Panc1 (cell line): ENCODE results near the gene JAZF1.

Experiments
- POLR2AphosphoS5 ChIP-seq: IDR thresholded peaks from 2 replicates; pipeline ENCODE4 v1.6.1; 2012; ENCODE audit warnings: mild to moderate bottlenecking, low read depth, low read length, moderate library complexity
- REST ChIP-seq, 2 experiments: IDR thresholded peaks; 2 replicates each; pipeline ENCODE4 v1.6.1; 2011 to 2012; ENCODE audit warnings: low read depth in 2 of 2, control low read depth in 1 of 2, low read length in 1 of 2, mild to moderate bottlenecking in 1 of 2, moderate library complexity in 1 of 2; ENCODE audit not compliant: insufficient read depth in 1 of 2
- TCF7L2 ChIP-seq: IDR thresholded peaks from 2 replicates; pipeline ENCODE4 v1.6.1; 2011; ENCODE audit warnings: mild to moderate bottlenecking, low read depth, low read length, inconsistent platforms
- TF ChIP-seq, protein P1 (sequence below): fragments of 450-650 bp; IDR thresholded peaks from 2 replicates; pipeline ENCODE4 v1.5.1; 2017; ENCODE audit warnings: mild to moderate bottlenecking

GRCh38 chr7:28137463-28137862 lies 43.1 kb downstream of the JAZF1 start:
- TF ChIP-seq TCF7L2 (no peak), REST (IDR thresholded peaks at IDR 0.05; ENCODE audit: insufficient read depth in 1 of 2, low read depth in 2 of 2, low read length in 1 of 2) (no peak), POLR2AphosphoS5 (no peak)
- TF ChIP-seq, protein P1, sequence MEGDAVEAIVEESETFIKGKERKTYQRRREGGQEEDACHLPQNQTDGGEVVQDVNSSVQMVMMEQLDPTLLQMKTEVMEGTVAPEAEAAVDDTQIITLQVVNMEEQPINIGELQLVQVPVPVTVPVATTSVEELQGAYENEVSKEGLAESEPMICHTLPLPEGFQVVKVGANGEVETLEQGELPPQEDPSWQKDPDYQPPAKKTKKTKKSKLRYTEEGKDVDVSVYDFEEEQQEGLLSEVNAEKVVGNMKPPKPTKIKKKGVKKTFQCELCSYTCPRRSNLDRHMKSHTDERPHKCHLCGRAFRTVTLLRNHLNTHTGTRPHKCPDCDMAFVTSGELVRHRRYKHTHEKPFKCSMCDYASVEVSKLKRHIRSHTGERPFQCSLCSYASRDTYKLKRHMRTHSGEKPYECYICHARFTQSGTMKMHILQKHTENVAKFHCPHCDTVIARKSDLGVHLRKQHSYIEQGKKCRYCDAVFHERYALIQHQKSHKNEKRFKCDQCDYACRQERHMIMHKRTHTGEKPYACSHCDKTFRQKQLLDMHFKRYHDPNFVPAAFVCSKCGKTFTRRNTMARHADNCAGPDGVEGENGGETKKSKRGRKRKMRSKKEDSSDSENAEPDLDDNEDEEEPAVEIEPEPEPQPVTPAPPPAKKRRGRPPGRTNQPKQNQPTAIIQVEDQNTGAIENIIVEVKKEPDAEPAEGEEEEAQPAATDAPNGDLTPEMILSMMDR: no peak
